H54 (cell line): Measurements from ENCODE around the gene ADCY5.

ENCODE experiments used
- DNase-seq: peaks from one replicate; pipeline ENCODE4 v3.0.0; 2011; ENCODE audit warnings: low spot score, mixed read lengths; ENCODE audit not compliant: insufficient read length
- FAIRE-seq: peaks from 3 replicates; lab custom pipeline; 2011; peaks lifted over from hg19 to GRCh38; lab: Jason Lieb, UNC
- POLR2A ChIP-seq: IDR thresholded peaks from 2 replicates; pipeline ENCODE4 v1.6.1; 2011; ENCODE audit warnings: low read depth, mild to moderate bottlenecking, low read length

ADCY5 gene

DNA sequence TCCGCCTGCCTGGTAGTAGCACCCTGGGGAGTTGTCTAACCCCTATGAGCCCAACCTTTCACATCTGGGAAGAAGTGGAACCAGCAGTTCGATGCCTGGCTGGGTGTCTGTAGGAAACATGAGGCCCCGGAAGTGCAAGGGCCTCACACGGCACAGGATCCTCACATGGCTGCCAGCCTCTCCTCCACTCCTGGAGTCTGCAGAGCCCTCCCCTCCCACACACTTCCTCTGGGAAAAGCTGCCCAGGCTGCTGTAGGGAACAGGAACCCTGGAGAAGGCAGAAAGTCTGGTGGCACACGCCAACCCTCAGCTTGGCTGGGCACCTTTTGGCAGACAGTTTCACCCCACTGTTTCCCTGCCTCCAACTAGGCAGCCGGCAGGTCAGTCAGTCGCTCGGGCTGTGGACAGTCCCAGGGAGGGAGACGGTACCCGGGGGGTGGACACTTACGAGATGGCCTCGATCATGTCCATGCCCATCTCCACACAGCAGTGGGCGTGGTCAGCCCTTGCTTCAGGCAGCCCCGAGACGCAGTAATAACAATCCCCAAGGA, 118.4 kb downstream of the ADCY5 start:
- DNase-seq (no peak), FAIRE-seq (no peak)
- no peak for TF ChIP-seq POLR2A

DNA sequence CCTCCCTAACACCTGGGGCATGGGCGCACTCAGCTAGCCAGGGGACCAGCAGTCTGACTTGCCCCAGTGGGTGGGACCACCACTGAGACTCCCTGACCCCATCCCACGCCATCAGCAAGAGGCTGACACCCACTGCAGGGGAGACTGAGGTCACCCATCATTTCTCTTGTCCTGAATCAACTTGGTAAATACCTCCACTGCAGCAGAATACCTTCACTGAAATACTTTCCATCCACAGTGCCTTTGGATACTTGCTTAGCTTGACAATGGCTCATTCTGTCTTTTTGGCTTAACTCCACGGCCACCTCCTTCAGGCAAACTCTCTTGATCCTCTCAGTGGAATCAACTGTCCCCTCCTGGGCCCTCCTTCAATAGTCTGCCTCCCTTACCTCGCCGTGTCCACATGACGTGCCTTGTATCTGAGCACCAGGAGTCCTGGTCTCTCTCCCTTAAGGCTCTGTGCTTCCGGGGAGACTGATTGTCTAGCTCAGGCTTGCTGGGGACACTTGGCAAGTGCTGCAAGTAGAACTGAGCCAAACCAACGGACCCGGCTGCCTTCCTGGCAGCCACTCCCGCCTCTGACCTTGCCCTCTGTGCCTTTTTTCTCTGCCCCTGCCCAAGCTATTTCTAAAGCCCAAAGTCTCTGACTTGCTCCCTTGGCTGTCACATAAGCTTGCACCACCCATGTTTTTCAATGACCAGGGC, 119.1 kb downstream of the ADCY5 start:
- TF ChIP-seq POLR2A = no peak
- no peak for FAIRE-seq
- DNase-seq = no peak

DNA sequence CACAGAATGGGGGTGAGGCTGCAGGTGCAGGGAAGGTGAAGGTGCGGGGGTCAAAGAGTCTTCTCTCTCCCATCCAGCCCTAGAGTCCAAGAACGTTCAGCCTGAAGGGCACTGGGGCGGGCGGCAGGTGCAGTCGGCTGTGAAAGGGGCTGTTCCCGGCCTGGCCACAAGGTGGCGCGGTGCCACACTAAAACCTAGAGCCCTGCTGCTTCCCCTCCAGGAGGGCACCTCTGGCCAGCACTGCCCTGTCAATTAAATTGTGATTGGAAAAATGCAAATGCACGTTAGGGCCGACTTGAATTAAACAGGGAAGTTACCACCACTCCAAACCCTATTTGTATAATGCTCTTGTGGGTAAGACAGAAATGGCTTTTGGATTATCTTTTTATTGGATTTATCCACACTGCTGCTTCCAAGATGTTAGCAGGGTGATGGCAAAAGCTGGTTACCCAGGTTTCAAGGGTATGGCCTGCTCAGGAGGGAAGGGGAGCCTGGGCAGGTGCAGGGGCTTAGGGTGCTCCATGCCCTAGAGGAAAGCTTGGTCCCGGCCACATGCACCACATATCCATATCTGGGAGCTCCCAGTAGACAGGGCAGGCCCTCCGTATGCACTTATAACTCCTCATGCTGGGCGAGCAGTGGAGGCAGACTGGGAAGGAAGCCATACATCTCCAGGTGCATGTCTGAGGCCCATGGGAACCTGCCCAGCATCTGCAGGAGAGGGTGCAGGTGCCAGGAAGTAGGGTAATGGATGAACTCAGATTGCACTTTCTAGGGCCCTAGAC, 119.8 kb downstream of the ADCY5 start:
- FAIRE-seq = no peak
- TF ChIP-seq POLR2A = no peak
- DNase-seq = peak; percentile 84

DNA sequence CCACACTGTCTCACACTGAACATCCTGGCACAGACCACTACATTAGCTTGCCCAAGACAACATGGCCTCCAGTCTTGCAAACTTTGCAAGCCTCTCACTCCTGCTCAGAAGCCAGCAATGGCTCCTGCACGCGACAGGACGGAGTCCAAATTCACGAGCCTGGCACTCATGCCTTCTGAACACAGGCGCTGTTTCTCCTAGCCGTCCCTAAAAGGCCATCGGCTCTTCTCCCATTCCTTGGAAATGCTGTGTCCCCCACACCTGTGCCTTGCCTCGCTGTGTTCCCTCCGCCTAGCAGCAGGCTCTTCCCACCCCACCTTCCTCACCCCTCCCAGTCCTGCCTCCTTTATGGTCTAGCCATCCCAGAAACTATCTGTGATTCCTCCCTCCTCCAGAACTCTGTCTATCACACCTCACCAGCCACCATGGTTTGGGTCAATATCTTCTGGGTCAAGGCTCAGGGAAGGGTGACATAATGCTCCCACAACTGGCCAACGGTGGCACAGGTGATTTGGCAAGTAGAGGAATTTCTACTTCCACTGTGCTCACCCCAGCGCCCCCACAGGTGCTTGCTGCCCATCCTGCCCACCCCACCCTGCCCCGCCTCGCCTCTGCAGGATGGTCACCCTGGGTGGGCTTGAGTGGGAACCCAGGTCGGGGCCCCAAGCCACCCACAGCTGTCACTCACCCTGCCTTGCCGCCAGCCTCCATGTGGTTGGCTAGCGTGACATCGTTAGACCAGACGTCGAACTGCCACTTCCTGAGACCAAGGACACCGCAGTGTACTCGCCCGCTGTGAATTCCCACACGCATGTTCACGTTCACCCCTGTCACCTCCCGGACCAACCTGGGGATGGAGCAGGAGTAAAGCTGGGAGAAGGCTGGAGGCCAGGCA, 120.7 kb downstream of the ADCY5 start:
- FAIRE-seq (no peak), DNase-seq (no peak)
- no peak for TF ChIP-seq POLR2A

DNA sequence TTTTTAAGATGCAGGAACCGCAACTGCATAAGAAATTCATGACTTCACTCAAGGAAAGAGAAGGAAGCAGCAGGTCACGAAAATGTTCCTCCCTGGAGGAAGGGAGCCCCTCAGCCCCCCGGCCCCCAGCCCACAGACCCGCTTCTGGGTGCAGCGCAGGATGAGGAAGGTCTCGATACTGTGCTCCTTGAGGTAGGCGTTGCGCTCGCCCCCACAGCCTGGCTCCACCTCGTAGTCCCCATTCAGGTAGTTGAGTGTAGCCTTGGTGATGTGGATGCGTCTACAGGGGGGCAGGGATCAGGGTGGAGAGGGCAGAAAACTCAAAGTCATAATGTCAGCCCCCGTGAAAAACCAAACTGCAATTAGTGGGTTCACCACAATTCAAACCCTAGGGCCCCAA, 121.4 kb downstream of the ADCY5 start:
- TF ChIP-seq POLR2A = no peak
- FAIRE-seq = no peak
- DNase-seq = no peak

DNA sequence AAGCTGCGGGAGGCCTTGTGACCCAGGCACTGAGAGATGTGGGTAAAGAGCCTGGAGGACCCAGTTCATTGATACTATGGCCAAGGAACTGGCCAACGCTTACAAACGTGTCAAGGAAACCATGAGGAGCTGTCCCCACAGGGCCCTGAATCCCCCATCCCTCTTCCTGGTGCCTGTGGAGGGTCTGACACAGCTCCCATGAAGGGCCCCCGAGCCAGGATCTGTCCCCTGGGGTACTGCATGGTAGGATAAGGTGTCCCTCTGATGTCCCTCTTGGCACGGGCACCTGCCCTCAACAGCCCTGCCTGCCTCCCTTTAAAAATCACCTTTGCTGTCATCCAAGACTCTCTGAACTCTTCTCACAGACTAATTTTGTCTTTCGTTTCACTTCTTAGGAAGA, 122.4 kb downstream of the ADCY5 start:
- TF ChIP-seq POLR2A = no peak
- FAIRE-seq = no peak
- no peak for DNase-seq

DNA sequence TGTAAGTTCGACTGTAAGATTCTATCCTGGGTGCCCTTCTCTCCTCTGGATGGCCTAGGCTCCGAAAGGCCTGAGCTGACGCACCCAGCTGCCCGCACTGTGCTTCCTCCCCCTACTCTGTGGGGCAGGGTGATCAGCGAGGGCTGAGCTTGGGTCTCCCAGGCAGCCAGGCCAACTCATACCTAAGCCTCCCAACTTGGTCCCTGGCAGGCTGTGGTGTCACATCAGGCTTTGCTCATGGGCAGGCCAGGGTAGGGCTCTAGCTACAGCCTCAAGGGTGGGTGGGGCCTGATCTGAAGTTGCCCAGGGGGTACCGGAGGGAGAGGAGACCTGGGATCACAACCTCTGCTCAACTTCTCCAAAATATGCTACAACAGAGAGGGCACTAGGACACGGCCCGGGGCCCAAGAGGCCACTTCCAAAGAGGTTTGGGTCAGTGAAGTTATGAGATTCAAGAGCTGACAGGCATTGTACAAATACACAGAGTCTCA, 123.1 kb downstream of the ADCY5 start:
- TF ChIP-seq POLR2A = no peak
- FAIRE-seq (no peak), DNase-seq (no peak)

DNA sequence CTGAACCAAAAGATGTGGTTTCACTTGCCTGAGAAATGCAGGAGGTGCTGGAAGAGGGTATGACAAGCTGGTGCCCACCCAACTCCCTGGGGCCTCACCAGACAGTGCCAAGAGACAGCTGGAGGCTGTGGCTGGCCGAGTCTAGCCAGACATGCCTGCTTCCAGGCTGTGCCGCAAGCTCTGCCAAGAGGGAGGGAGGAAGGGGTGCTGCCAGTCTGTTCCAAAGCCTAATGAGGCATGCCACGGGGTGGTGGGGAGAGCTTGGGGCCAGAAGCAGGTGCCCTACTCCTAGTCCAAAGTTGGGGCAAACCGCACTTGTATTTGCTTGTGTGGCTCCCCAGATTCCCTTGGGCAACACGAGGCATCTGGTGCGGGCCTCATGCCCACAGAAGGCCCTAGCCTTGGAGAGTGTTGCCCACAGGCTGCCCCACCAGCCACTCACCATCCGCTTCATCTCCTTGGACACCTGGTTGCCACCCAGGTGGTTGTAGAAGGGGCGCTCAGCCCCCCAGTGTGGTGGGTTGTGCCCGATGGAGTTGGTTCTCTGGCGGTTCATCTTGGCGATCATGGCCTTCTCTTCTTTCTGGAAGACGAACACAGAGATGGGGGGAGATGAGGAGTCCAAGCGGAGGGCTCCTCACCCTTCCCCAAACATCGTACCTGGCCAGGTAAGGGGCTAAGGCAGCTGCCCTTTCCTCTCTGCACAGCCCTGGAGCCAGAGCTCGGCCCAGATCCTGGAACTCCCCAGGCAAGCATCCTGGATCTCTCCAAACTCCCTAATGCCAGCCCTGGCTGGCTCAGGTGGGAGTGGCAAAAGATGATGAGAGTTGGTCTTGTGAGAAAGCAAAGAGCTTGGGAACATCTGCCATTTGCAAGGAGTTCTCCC, 123.8 kb downstream of the ADCY5 start:
- FAIRE-seq = no peak

DNA sequence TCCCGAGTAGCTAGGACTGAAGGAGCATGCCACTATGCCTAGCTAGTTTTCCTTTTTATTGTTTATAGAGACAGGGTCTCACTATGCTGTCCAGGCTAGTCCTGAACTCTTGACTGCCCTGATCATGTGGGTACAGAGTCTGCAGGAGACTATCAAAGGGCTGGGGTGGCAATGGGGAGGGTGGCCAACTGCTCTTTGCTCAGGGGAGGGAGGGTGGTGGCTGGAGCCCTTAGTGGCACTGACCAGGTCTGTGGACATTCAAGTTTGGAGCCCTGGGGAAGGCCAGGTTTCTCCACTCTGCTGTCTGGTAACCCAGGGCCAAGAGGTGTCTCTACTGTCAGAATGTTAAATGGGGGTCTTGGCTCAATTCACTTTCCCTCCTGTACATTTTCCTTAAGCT, 125.1 kb downstream of the ADCY5 start:
- DNase-seq (no peak), FAIRE-seq (no peak)
- TF ChIP-seq POLR2A = no peak

More for the DNA sequence above, 123.8 kb downstream of the ADCY5 start:
- no peak for TF ChIP-seq POLR2A
- no peak for DNase-seq

DNA sequence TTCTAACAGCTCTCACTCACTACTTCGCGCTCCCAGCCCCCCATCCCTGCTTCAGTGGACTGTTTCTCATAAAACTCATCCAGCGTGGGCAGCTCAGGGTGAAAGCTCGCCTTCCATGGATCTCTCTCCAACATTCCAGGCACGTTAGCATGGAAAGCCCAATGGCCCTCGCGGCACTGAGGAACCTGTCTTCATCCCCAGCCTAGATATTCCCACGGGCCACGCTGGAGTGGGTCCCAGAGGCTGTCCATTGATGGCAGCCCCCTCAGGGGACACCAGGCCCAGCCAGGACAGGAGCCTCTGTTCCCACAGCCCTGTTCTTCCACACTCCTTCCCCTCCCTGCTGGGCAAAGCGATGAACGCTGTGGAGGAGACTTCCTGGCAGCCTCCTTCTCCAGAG, 126.0 kb downstream of the ADCY5 start:
- DNase-seq (no peak), FAIRE-seq (no peak)
- no peak for TF ChIP-seq POLR2A

DNA sequence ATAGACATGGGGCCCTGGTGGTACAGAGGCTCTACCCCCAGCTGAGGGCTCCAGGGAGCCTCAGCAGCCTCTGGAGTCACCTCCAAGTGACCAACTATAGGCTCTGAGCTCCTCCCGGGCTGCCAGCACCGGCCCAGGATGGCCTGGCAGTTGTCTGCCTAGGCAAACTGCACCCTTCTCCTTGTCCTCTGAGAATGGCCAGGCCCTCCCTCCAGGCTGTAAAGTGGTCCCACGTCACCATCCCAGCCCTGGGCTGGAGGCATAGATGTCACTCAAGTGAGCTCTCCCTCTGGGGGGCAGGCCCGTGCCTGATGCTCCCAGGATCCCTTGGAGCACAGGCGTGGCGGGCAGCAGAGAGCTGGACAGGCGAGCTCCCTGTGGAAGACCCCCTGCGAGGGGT, 127.1 kb downstream of the ADCY5 start:
- no peak for FAIRE-seq

DNA sequence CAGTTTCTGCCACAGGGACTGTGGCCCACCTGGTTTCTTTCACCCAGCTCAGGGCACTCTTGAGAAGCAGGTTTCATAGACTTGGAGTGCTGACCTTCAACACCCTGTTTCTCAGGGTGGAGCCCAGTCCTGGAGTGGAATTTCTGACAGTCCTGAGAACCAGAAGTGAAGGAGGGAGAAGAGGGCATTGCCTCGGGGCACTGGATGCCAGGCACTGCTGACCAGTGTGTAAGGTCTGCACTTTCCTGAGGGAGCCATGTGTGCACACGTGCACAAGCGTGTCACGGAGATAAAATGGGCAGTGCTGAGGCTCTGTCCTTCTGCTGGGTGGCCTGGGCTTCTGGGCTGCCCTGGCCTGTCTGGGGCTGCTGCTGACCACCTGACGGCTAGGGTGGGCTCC, 128.7 kb downstream of the ADCY5 start:
- FAIRE-seq = no peak
- DNase-seq = no peak
- no peak for TF ChIP-seq POLR2A

More for the DNA sequence above, 127.1 kb downstream of the ADCY5 start:
- no peak for TF ChIP-seq POLR2A
- no peak for DNase-seq

DNA sequence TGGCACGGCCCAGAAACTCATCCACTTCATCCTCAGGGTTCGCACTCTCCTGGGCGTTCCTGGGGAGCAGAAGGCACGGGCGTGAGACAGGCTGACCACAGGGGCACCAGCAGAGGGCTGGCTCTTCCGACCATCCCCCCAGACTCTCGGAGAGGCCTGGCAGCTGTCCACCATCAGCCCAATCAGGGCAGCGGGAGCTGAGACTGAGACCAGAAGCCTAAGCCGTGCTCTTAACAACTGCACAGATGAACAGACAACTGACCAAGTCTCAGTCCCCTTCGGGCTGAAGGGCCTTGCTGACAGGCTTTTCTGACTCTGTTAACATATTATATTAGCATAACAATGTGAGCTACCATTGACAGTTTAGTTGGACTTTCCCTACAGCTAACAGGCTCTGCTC, 129.1 kb downstream of the ADCY5 start:
- TF ChIP-seq POLR2A = no peak
- DNase-seq (no peak), FAIRE-seq (no peak)
